HG02678 (cell line): Measurements from ENCODE around the gene PARP6.

Experiments used
- ATAC-seq: cut with Tn5 transposase; IDR thresholded peaks from one replicate; pipeline ENCODE4 v1.9.1; 2021; ENCODE audit warnings: mild to moderate bottlenecking, moderate library complexity; ENCODE audit not compliant: unreplicated experiment

The PARP6 gene

GRCh38 chr15:72201391-72201921 lies 70.9 kb downstream of the PARP6 start:
- no peak for ATAC-seq

- no peak for ATAC-seq
Measured at GRCh38 chr15:72200395-72201237, 71.7 kb downstream of the PARP6 start.

- ATAC-seq = no peak
Measured at GRCh38 chr15:72199721-72200212, 72.6 kb downstream of the PARP6 start.

- no peak for ATAC-seq
Measured at GRCh38 chr15:72199205-72199515, 73.2 kb downstream of the PARP6 start.

GRCh38 chr15:72198356-72199204 lies 73.8 kb downstream of the PARP6 start:
- no peak for ATAC-seq

- no peak for ATAC-seq
Measured at GRCh38 chr15:72197460-72198355, 74.6 kb downstream of the PARP6 start, which contains the start of gene GRAMD2A. GRAMD2A (minus strand) TSS chr15:72197787.

GRCh38 chr15:72197041-72197459 lies 75.3 kb downstream of the PARP6 start:
- no peak for ATAC-seq

- ATAC-seq = no peak
Measured at GRCh38 chr15:72196409-72197040, 75.8 kb downstream of the PARP6 start.

GRCh38 chr15:72195101-72195511 lies 77.2 kb downstream of the PARP6 start:
- no peak for ATAC-seq

- ATAC-seq = no peak
Measured at GRCh38 chr15:72193836-72194396, 78.4 kb downstream of the PARP6 start.

- ATAC-seq = no peak
Measured at GRCh38 chr15:72192416-72192815, 79.9 kb downstream of the PARP6 start.
